Ureter (tissue), 1 donor: ENCODE measurements around the gene PPP6R3. TPM values are rescaled to one million over a fixed set of nuclear protein-coding genes. Genes with fewer than 3 reads are reported as not detected.

Experiments used
- DNase-seq: peaks from one replicate; pipeline ENCODE4 v3.0.0-alpha.2; 2020; ENCODE audit warnings: low spot score
- total RNA-seq: library from RNA; stranded (reverse); gene quantifications from one replicate; pipeline ENCODE4 v1.2.4, GENCODE V29; 2023
- donor health status: DM: yes; HTN: yes; CAD: no.

Gene PPP6R3
- total RNA-seq, 1 donor from 2014 or later = 183 TPM

DNA sequence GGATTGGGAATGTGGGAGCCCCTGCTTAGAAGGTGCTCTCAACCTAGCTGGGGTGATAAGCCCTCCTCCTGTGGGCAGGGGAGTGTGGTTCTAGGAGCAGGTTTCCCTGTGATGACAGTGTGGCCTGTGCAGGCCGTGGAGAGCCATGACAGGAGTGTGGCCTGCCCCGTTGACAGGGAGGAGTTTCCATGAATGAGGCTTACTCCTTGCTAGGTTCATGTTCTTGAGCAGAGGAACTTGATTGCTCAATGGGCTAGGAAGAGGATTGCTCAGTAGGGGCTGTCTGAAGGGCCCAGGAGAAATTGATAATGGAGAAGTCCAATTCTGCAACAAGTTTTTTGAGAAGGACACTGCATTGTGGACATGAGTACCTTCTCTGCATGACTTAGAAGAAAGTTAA, 92.0 kb downstream of the PPP6R3 start:
- no peak for DNase-seq

- no peak for DNase-seq
These were observed 99.7 kb downstream of the PPP6R3 start for GRCh38 chr11:68560216-68560615.

GRCh38 chr11:68563454-68563853, 102.9 kb downstream of the PPP6R3 start:
- no peak for DNase-seq

- no peak for DNase-seq
These were observed 103.7 kb downstream of the PPP6R3 start for GRCh38 chr11:68564261-68564660.

DNA sequence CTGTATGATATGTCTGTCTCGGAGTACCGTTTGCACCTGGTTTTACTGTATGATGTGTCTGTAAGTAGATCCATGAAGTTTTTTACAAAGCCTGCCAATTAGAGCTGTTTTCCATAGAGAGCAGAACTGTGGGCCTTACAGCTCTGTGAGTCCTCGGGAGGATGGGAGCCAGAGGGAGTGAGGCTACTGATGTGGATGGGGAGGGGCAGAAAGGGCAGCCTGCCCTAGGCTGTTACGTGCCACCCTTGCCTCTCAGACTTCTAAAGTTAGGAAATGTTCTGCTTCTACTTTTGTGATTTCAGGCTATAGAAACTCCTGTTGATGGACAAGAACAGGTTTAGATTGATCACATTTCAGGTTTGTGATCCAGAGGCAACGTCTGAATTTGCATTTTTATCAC, 105.2 kb downstream of the PPP6R3 start:
- no peak for DNase-seq

DNA sequence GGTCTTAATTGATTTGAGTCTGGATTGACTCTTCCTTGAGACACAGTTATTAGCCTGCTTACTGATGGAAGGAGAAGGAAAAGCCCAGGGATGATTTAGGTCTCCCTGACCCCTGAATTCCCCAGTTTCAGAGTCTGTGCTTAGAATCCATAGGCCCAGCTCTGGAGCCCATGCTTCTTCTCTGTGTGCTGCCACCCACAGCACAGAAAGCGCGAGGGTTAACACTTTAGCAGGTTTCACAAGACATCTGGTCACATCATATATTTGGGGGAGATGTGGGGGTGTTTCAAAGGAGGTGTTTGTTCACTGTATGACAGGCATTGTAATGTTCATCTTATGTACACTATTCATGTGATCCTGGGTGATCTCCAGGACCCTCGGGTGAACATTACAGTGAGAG, 107.0 kb downstream of the PPP6R3 start:
- DNase-seq = no peak

GRCh38 chr11:68569357-68569756, 108.8 kb downstream of the PPP6R3 start:
- no peak for DNase-seq

DNA sequence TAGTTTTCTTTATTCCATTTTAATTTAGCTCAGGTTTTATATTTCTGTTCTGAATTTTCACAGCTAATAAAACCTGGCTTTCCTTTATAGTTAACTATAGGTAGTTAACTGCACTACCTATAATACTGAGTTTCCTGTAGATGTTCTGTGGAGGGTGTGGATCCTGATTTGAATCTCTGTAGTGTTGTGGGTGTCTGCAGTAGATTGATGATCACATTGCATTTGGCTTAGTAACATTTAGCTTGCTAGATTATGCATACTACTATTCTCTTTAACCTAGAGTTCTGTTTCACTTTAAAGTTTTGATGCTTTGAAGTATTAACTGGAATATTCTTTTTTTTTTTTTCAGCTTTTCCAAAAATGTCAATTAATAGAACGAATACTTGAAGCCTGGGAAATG, 110.1 kb downstream of the PPP6R3 start:
- DNase-seq = no peak

DNA sequence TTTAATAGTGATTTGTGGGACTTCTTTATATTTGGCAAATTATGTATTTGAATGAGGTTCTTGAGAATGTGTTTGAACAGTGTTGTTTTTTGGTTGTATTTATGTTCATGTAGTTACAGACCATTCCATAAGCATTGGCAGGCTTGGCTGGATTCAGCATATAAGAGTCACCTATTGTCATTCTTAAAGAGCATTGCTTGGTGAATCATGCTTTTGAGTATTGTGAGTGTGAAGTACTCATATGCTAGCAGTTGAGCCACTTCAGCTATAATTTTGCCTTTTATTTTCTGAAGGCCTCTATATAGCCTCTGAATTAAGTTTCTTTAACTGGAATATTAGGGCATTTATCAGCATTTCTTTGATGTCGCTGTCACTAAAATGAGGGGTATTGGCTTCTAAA, 113.8 kb downstream of the PPP6R3 start:
- DNase-seq = no peak

GRCh38 chr11:68575025-68575665, 114.6 kb downstream of the PPP6R3 start:
- no peak for DNase-seq

DNA sequence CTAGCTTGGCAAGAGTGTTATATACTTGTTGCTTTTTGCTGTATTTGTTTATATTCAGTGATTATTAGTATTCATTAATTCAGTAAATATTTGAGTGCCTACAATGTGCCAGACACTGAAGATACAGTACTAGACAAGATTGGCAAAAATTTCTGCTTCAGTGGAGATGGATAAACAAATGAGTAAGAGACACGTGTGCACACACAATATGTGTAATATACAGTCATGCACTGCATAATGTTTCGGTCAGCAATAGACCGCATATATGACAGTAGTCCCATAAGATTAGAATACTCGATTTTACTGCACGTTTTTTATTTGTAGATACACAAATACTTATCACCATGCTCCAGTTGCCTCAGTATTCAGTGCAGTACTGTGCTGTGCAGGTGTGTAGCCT, 118.9 kb downstream of the PPP6R3 start:
- no peak for DNase-seq

DNA sequence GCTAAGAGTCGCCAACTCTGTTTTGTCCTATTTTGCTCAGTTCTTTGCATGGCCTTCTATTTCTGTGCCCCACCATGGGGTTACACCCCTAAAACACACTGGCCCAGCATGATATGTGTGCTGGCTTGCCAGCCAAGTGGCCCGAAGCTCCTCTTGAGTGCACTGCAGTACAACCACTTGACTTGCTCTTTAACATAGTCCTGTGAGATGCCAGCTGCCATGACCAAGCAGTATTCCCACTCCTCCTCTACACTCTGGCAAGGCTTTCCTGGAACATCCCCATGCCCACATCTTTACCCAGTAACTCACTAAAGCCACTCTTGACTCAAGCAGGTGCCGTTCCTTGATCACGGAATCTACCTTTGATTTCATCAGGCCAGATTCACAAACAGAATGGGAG, 120.9 kb downstream of the PPP6R3 start:
- no peak for DNase-seq

DNA sequence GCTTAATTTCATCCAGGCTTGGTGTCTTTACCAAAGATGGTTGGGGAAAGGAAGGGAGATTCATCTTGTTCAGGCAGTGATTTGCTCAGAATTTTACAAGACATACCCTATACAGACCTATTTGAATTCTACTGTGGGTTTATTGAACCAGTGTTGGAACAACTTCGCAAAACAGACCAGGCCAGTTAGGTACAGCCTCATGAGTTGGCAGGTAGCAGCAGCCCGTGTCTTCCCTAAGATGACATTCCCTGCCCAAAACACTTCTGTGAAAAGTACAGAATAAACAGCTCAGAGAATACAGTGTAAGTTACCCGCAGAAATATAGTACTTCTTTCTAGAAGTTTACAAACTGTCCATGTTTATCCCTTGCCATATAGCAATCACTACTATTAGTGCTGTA, 121.3 kb downstream of the PPP6R3 start:
- DNase-seq = no peak

DNA sequence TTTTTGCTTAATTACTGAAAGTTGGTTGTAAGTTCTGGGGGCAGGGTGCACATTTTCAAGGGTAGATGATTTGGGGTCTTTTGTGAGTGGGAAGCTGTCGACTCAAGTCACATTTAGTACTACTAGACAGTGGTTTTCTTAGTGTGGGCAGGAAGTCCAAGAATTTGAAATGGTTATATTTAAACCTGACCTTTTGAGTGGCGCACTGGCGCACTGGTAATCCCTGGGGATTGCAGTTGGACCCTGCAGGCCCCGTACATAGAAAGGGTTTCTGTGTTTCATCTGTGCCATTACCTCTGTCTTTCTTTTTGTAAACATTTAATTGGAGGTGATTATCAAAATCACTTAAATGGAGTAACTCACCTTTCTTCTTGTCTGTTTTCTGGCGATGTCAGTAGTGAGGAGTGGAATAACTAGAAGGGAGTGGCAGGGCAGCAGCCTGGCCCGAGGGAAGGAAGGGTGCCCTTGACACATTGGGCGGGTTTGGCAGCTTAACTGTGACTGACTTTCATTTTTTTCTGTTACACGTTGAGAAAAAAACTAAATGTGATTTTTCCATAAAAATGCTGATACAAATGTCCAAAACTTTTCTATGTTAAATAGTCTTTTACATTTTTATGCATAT, 122.0 kb downstream of the PPP6R3 start:
- no peak for DNase-seq

DNA sequence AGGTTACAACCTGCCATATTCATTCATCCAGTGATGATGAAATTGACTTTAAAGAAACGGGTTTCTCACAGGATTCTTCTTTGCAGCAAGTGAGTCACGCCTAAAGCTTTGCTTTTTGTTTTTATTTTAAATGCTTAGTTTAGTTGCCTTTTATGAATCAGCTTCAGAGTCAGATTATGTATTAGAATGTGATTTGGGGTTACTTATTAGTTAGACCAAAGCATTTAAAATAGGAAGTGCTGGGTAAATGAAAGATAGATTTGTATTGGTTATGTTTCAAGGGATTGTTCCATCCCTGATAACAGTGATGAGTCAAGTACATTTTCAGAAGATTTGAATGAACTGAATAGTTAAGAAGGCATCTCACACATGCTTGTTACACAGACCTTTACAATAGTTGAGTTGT, 122.5 kb downstream of the PPP6R3 start:
- no peak for DNase-seq

DNA sequence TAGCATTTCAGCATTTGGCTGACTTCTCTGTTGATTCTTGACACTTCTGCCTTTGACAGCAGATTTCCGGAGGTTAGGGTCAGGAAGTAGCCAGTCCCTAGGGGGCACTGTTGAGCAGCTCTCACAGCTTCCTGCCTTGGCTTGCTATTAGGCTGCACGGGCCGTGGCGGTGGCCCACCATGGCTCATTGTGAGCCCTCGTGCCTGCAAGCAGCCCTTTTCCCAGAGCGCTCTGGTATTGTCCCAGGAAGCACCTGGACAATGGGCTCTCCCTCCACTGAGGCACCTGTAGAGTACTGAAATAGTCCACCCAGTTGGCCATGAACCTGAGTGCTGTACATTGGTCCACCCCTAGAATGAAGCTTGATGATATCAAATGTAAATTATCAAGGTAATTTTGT, 123.5 kb downstream of the PPP6R3 start:
- DNase-seq = no peak

DNA sequence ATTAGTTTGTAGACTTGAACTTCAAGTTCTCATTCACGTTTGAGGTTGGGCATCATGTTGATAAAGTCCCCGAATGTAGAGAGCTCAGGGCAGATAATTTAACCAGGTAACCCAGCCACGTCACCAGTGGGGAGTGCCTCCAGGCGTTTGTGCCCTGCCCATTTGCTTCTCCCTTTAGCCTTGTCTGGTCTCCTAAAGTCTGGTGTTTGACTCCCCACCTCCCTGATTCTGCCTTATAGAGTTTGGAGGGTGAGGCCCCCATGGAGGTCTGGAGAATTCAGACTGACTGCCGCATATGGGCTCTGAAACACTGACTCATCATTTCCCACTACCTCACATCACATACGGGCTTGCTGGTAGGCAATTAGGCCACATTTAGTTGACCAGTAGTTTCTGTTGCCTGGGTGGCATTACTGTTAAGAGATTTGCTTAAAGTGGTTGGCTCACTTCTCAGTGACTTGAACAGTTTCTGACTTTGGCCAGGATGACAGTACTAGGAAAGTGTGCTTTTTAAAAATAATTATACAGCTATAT, 124.5 kb downstream of the PPP6R3 start:
- DNase-seq = no peak

GRCh38 chr11:68589547-68590216, 129.1 kb downstream of the PPP6R3 start:
- no peak for DNase-seq

- DNase-seq = no peak
These were observed 131.2 kb downstream of the PPP6R3 start for GRCh38 chr11:68591719-68592118.

- DNase-seq = no peak
These were observed 132.9 kb downstream of the PPP6R3 start for GRCh38 chr11:68593441-68593840.

GRCh38 chr11:68594123-68594522, 133.6 kb downstream of the PPP6R3 start:
- no peak for DNase-seq

DNA sequence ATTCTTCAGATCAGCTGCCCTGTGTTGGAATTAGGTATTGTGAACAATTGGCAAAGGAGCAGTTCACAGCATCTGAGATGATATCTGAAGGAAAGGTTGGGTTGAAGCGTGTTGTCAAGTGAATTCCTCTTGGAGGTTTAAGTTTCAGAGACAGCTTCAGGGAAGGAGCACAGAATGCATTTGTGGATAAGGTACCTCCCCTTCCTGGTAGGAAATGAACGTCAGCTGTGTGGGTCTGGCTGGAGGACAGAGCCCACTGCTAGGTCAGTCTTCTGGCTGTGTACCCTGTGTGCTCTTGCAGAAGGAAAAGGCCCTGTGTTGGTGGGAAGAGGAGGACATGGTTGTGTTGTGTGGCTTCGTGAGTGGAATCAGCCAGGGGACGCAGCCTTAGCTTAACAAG, 135.7 kb downstream of the PPP6R3 start:
- no peak for DNase-seq
